Measurements from ENCODE around the gene KCNIP3. TPM values are rescaled to one million over a fixed set of nuclear protein-coding genes. Genes with fewer than 3 reads are reported as not detected.

KCNIP3 gene
- total RNA-seq, 1 experiment from 2014 or later: 5.5 TPM

DNA sequence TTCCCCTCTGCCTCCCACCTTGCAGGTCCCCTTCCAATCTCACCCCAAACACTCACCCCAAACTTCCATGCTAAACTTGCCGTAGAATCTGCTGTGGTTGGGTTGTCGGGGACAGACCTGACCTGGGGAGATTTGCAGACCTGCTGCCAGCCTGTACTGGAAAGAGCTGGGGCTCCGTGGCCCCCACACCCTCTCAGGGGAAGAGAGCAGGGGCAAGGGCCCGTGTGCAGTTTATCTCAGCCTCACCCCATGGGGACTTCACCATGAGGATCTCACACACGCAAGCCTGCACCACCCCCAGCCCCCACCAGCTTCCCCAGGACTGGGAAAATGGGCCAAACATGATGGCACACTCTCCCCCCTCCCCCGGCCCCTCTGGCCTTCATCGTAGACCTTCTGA, 30.7 kb downstream of the KCNIP3 start:
- no peak for DNase-seq (ENCODE audit: low read depth)

DNA sequence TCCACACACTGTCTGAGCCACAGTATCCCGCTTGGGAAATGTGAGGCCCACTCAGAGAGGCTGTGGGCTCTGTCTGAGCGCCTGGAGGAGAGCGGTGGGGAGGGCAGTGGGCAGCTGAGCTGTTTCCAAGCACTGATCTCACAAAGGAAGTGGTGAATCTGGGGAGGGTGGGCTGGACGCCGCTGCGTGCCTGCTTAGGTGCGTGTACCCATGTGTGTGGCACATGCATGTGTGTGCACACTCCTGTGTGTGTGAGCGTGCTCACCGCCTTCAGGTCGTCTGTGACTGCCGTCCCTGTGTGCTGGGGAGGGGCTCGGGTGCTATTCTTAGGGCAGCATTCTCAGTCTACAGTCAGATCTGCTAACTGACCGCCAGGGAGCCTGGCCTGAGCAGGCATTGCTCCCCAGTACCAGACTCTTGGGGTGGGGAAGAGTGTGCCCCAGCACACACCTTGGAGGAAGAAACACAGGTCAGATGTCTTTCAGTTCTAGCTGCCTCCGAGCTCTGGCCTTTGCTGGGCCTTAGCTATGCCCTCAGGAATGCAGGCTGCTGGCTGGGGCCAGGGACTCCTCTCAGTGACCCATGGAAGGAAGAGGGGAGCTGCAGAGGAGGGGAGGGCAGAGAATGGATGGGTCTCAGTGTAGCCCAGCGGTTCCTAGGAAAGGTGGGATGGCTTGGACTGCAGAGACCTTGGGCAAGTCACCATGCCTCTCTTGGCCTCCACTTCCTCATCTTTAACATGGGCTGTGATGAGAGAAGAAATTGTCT, 31.4 kb downstream of the KCNIP3 start:
- DNase-seq (ENCODE audit: low read depth): peak; percentile 61

DNA sequence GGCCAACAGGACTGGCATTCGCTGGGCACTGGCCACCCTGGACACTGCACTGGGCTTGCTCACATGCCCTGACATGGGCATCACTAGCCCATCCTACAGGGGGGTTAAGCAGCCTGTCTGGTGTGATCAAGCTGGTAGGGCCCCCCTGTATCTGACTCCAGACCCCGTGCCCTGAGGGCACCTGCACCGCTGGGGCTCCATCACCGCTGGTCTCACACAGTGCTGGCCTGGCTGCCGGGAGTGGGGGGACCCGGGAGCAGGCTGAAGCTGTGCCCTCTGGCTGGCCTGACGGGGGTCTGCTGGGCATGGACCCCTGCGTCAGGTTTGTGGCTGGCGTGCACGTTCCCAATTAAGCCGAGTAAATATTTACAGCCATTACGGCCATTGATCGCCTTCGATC, 32.3 kb downstream of the KCNIP3 start:
- DNase-seq (ENCODE audit: low read depth): no peak

DNA sequence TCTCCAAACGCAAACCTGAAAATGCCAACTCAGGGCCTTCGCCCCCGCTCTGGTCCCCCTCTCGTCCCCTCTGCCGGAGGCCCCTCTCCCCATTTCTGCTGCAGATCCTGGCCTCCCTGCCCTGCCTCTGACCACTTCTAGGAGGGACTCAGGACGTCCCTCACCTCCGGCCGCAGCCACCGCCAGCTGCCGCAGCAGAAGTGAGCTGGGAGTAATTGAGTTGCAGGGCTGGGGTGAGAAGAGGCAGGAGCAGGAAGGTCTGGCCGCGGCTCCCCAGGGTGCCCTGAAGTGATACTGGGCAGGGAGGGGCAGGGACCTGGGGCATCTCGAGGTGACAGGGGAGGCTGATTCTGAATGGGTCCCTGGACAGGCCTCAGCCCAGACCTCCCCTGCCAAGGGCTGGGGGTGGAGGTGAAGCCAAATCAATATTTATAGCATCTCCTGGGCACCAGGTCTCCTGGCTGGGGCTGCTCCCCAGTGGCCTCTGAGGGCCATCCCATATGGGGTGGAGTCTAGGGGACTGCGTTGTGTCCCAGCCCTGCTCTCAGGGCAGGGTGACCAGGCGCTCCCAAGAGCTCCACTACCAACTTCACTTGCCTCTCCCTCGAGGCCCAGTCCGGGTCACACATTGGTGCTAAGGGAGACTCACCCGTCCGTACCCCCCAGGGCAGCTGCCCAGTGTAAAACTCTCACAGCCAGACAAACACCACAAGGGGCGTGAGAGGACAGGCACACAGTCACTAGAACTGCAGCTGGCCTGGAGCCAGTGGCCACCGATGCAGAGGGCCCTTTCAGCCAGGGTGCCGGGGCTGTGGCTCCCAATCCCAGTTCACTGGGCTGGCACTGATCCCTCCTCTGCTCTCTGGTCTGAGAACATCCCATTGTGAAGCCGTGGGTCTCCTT, 33.0 kb downstream of the KCNIP3 start:
- DNase-seq (ENCODE audit: low read depth): peak; percentile 29

DNA sequence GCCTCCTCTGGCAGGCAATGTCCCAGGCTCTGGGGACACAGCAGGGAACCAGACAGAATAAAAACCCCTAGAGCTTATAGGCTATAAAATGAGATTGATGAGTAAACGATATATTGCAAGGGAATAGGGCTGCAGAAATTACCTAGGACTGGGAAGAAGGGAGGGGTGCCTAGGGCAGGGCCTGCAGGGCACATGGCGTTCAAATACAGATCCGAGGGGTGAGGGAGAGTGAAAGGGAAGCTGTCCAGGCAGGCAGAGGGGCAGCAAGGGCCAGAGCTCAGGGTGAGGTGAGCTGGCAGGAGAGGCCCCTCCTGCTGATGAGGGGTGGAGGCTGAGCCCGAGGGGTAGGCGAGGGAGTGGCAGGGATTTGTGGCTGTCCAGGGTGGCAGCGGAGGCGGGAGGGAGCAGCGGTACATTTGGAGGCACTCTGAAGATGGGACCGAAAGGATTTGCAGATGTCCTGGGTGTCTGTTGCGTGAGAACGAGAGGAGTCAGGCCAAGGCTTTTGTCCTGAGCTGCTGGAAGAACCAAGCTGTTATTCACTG, 33.7 kb downstream of the KCNIP3 start:
- no peak for DNase-seq (ENCODE audit: low read depth)

DNA sequence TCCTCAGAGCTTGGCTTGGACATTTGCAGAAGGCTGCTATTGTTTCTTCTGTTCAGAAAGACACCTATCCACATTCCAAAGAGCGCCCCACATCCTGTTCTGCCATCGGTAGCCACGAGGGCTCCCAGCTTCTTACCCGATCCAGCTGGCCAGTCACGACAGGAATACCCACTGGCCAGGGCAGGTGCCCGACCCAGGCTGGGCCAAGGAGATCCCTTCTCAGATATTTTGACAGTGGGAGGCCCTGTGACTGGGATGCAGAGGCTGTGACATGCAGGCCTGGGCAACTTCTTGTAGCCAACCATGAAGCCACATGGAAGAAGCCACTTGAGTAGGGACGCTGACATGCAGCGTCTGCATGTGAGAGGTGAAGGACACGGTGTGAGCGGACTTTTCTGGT, 34.5 kb downstream of the KCNIP3 start:
- DNase-seq (ENCODE audit: low read depth): no peak

DNA sequence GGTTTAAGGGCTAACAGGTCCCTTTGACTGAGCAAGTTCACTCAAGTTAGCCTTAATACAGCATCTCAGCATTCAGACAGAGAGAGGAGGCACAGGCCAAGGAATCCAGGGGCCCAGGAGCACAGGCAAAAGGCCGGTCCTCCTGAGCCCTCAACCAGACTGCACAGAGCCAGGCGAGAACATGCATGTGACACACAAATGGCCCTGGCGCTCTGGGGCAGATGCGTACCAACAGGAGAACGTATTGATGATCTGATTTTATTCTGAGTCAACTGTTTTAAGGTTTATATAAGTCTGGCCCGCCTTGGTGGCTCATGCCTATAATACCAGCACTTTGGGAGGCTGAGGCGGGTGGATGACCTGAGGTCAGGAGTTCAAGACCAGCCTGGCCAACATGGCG, 34.9 kb downstream of the KCNIP3 start:
- DNase-seq (ENCODE audit: low read depth): no peak

DNA sequence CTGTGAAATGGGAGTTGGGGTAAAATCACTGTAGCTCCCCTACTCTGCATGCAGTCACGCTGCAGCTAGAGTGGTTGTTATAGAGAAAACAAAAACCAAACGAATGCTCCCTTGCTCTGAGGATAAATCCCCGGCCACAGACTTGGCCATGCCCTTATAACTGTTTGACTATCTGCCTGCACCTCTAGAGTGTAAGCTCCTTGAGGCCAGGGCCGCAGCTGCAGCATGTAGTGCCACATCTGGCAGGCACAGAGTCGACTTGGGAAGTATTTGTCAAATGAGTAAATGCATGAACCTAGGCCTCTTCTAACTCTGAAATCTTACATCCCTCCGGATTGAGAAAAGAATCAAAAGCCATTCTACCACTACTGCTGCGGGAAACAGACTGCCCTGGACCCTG, 35.9 kb downstream of the KCNIP3 start:
- DNase-seq (ENCODE audit: low read depth): no peak

DNA sequence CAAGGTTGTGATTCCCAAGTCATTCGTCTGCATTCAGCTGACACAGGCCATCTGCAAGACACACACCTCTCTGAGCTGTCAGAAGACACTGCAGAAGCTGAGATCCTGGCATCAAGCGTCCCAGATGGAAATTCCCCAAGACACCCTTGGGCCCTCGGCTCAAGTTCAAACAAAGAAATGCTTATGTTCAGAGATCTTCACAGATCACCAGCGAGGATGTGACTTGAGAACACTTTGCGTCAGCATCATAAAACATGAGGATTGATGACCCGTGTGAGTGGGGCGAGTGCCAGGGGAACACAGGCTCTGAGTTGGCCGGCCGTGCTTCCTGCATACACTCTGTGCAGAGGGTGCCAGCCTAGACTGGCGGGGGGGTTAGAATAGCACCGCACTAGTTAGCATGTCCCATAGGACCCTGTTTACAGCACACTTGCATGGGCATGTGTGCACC, 36.8 kb downstream of the KCNIP3 start:
- DNase-seq (ENCODE audit: low read depth): peak; percentile 96

DNA sequence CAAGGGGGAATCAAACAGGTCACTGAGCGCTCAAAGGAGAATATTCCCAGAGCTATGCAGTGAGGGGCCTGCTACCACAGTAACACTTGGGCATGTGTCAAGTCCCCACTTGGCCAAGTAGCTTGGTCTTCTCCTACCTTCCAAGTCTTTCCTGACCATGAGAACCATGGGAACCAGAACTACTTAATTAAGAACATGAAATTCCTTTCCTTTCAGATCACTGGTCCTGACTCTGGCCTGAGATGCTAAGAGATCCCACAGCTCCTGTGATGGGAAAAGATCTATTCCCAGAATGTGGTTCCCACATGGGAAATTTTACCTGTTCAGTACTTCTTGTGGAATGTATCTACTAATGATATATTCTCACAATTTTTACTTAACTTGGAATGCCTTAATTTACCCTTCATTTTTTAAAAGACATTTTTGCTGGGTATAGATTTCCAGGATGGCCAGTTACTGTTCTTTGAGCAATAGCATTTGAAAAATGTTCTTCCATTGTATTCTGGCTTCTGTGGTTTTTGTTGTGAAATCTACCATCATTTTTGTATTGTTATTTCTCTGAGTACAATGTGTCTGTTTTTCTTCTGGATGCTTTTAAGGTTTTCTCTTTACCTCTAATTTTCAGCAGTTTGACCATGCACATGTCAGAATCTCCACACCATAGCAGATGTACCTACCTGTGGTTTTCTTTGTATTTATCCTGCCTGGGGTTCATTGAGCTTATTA, 37.9 kb downstream of the KCNIP3 start:
- no peak for DNase-seq (ENCODE audit: low read depth)

DNA sequence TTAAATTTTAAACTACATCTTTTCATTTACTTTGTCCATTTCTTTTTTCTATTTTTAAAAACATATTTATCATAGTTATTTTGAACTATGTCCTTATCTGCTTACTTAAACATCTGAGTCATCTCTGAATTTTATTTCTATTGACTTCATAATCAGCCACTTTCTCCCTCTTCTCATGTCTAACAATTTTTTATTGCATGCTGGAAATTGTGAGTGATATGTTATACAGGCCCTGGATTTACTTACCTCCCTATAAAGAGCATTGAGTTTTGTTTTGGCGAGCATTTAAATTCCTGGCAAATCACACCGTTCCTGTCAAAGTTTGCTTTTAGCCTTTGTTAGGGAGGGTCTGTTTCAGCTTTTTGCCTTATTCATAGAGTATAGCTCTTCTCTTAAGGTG, 39.3 kb downstream of the KCNIP3 start:
- DNase-seq (ENCODE audit: low read depth): no peak

DNA sequence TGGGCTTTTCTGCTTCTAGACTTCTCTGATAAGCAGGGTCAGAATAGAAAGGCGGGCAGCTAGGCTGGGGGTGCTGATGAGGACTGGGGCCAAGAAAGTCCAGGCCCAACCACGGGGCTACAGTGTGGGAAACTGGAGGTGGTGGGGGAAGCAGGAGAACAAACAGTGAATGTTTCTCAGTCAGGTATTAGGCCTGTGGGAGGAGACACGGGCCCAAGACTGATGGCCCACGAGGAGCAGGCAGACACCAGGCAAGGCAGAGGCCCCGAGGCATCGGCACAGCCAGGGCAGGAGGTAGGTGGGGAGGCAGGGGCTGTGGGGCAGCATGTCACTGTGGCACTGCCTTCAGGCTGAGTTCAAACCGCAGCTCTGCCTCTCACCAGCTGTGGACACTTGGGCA, 40.7 kb downstream of the KCNIP3 start:
- no peak for DNase-seq (ENCODE audit: low read depth)

DNA sequence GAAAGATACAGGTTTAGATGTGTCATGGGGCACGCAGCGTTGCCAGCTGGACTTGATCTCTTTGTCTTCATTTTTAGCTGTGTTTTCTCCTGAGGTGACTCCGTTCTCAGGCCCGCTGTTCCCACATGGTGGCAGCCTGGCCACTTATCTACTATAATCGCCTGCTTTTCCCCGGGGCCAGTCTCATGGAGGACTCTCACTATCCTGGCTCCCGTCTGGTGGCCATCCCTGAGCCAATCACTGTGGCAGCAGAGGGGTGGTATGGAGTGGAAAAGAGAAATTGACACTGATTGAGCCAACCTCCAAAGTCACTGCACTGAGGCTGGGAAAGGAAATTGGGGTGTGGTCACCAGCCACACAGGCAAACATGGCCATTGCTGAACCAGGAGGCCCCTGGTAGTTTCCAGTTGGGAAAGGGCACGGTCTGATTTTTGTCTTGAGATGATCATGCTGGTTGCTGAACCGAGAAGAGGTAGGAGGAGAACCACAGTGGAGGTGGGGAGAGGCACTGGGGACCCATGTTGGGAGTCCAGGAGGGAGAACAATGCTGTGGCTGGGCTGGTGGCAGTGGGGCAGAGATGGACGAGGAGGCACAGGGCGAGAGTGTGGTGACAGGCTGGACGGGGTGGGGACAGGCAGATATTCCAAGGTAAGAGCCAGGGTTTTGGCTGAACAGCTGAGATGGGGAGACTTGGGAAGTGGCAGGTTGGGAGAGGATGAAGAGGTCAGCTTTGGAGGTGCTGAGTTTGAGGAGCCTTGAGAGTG, 45.6 kb downstream of the KCNIP3 start:
- no peak for DNase-seq (ENCODE audit: low read depth)

DNA sequence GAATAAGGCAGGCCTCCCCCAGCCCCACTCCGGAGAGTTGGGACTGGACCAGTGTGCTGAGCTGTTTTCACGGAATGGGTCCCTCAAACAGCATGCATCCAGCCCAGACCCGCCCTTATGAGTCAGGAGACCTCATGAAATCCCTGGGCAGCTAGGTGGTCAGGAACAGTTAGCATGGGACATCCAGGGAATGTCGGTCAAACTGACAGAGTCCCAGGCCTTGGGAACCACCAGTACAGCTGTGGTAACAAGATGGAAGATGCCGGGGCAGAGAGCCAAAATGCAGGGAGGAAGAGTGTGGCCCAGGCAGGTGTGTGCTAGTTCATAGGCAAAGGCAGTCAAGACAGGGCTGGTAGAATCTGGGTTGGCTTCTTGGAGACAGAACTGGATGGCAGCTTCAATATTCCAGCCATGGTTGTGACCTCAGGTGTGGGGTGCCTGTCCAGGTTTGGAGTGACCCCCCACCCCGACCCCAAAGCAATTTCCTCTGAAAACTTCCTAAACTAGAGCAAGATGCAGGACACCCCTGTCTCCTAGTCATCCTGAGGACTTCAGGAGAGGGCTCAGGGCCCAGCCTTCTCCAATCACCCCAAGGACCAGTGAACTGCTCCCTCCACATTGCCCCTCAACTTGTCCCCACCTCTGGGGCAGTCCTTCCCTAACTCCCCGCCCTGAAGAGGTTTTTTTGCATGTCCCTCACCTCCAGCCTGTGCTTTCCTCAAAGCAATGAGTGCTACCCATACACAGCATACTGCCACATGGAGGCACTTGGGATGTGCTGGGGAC, 46.5 kb downstream of the KCNIP3 start:
- no peak for DNase-seq (ENCODE audit: low read depth)

DNA sequence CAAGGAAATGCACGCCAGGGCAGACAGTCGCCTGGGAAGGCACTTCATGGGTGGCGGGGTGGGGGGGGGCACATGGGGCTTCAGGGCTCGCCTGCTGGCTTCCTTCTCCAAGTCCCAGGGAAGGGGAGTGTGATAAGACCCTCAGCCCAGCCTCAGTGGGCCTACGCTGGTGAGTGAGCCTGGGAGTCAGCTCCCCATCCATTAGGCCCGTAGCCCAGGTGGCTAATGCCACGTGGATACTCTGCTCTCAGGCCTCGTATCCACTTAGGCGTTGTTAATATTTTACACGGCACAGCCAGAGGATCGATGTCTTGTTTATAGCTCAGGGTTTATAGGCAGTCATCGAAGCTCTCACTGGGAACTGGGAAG, 47.1 kb downstream of the KCNIP3 start:
- no peak for DNase-seq (ENCODE audit: low read depth)

DNA sequence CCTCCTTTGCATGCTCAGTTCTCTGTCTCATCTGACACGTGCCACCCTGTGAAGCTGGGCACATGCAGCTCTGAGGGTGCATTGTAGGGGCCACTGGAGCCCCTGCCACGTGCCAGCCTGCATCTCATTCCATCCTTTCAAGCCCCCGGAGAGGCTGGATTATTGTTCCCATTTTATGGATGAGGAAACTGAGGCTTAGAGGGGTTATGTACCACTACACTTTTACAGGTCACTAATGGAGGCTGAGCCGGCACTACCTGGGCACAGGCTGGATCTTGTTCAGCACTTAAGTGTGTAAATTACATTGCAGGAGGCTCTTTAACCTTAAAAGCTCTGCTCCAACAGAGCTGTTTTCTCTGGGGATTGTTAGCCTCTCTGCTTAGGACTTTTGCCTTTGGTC, 47.5 kb downstream of the KCNIP3 start:
- no peak for DNase-seq (ENCODE audit: low read depth)

DNA sequence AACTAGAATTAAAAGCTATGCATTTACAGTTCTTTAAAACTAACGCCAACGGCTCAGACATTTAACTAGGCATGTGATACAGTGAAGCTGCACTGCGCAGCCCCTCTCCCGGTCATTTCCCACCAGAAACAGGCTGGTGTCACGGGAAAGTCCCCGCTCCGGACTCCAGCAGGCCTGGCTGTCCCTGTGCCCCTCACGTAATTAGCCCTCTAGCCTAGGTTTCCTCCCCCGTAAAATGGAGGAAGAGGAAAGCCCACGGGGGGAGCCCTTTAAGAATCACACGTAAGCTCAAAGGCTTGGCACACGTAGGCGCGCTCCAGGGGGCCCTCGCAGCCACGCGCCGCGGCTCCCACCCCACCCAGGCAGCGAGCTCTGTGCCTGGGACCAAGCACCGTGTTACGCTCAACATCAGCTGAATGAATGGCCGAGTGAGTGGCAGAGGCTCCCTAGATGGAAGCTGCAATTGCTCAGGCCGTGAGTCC, 48.0 kb downstream of the KCNIP3 start:
- no peak for DNase-seq (ENCODE audit: low read depth)

DNA sequence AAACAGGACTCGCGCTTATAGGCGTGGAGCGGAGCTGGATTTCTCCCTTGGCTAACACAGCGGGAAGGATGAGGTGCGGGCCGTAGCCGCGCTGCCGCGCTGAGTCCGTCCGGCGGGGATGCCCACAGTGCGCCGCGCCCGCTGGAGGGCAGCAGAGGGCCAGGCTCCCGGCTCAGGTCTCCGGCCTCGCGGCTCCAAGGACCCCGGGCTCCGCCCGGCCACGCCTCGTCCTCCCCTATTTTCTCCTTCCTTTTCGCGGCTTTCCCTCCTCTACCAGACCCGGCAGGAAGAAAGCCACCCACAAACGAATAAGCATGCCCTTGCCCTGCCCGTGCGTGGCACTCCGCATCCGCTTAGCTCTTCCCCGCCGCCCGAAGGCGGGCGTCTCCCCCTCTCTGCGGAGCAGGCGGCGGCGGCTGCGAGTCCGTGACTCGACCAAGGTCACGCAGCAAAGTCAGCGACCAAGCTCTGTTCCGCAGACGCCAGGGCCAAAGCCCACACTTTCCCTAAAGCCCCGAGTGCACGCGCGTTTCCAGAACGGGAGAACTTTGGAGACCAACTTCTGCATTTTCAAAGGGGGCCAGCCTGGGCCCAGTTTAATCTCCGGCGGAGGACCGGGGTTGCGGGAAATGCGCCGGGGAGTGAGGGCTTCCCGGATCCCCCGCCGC, 48.5 kb downstream of the KCNIP3 start:
- peak; percentile 93 for DNase-seq (ENCODE audit: low read depth)

DNA sequence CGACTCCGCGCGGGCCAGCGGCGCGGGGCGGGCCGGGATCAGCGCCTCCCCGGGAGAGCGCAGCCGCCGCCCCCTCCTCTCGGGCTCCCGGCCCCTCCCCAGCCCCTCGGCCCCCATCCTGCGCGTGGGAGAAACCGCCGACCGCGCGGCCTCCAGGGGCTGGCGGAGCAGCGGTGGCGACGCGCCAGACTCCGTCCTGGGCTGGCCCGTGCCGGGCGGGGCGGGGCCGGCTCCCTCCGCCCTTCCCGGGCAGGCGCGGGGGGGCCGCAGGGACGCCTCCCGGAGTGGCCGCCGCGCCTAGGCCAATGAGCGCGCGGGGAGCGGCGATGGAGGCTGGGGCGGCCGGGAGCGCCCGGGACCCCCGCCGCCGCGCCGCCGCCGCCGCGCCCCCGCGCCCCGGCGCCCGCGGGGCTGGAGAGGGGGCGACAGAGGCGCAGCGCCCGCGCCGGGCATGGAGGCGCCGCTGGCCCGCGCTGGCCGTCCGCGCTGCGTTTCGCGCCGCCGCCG, 49.1 kb downstream of the KCNIP3 start:
- peak; percentile 80 for DNase-seq (ENCODE audit: low read depth)

All from Daoy (cell line).